Hematopoietic multipotent progenitor cell treated with erythropoietin and hydrocortisone succinate and interleukin-3 and kit ligand, for 8 days (in vitro differentiated cells): Measurements from ENCODE around the gene AQP10.
"Not testable (repeated sequence)": the region's sequence is repeated elsewhere in the genome, so short reads cannot be mapped to it uniquely, and the experiment has no call there.

Source experiments
- DNase-seq: peaks from one replicate; pipeline ENCODE4 v3.0.0-alpha.2; 2015

Gene AQP10, protein sequence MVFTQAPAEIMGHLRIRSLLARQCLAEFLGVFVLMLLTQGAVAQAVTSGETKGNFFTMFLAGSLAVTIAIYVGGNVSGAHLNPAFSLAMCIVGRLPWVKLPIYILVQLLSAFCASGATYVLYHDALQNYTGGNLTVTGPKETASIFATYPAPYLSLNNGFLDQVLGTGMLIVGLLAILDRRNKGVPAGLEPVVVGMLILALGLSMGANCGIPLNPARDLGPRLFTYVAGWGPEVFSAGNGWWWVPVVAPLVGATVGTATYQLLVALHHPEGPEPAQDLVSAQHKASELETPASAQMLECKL

DNA sequence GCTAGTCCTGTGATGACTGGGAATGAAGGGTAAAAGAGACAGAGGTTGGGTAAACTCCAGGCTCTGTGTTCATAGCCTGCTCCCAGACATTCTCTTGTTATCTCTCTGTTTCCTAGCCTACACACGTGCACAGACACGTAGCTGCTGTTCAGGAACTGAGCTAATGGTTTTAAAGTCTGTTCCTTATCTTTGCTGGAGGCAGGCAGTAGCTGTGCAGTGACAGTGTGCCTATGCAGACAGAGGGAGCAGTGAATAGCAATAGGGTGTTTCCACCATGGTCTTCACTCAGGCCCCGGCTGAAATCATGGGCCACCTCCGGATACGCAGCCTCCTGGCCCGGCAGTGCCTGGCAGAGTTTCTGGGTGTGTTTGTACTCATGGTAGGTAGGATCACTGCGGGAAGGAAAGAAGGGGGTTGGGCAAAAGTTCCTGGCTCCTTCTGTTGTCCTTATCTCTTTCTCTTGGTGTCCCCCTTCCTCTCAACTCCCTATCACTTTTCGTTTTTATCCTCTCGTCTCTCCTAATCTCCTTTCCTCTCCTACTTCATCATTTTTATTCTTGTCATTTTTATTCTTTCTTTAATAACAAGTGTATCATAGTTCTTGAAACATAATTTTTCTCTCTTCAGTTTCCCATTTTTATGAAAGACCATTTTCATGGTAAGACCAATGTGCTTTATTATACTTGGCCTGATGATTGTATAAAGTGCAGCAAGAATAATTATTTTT is at the start of gene AQP10:
Gene AQP10, plus strand, starts transcription at position 212 of the 727 bp plus-strand sequence. Its CDS starts 63 bp downstream, at position 275.
- peak; percentile 94 for DNase-seq

GRCh38 chr1:154272217-154272998 is 48.5 kb upstream of the AQP10 start, which contains the start of gene HAX1:
TSS of gene HAX1 (plus strand) at chr1:154272629. CDS start at chr1:154272724, 95 bp downstream.
- peak; percentile 99 for DNase-seq

DNA sequence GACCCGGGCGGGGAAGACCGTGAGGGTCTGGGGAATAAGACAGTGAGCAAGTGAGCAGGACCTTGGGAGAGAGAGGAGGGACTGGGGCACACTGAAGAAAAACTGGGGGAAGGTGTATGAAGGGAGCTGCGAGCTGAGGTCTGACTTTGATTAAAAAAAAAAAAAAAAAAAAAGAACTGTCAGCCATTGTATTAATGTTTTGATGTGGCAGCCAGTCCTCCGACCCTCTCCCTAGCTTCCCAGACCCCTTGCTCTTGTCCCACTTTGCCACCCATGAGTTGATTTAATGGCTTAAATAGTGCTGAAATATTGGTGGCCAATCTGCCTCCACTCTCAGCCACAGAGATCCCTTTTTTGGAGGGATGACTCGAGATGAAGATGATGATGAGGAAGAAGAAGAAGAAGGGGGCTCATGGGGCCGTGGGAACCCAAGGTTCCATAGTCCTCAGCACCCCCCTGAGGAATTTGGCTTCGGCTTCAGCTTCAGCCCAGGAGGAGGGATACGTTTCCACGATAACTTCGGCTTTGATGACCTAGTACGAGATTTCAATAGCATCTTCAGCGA is 47.8 kb upstream of the AQP10 start:
- no peak for DNase-seq

GRCh38 chr1:154276797-154277196 is 44.1 kb upstream of the AQP10 start:
- peak; percentile 39 for DNase-seq

- DNase-seq, result not testable (repeated sequence)
Measured at GRCh38 chr1:154287591-154287990, 33.3 kb upstream of the AQP10 start.

GRCh38 chr1:154288661-154289060 is 32.2 kb upstream of the AQP10 start:
- no peak for DNase-seq

GRCh38 chr1:154290921-154291320 is 30.0 kb upstream of the AQP10 start:
- peak; percentile 11 for DNase-seq

- DNase-seq, result peak; percentile 14
Measured at GRCh38 chr1:154295408-154296235, 25.3 kb upstream of the AQP10 start.

- no peak for DNase-seq
Measured at GRCh38 chr1:154301582-154301981, 19.3 kb upstream of the AQP10 start.

DNA sequence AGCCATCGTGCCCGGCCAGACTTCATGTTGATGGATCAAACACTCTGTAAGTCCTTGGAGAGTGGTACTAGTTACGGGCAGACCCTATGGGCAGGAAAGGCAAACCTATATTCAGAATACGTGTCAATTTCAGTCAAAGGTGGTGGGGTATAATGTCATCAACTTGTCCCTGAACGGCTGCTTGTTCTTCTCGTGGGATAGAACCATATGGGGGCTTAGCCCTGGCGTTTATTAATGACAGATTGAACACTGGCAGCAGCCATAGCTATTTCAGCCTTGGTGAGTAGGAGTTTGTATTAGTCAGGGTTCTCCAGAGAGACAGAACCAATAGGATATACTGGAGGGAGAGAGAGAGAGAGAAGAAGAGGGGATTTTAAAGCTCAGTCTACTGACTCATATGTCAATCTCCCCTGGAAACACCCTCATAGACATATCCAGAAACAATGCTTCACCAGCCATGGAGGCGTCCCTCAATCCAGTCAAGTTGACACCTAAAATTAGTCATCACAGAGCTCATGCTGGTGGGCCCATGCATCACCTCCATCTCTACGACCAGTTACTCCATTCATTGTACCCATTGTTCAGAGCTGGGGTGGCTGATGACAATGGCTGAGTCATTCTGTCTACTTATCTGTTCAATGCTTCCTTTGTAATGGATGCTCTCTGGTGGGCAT is 16.1 kb upstream of the AQP10 start:
- no peak for DNase-seq

- no peak for DNase-seq
Measured at GRCh38 chr1:154306151-154306550, 14.7 kb upstream of the AQP10 start.

GRCh38 chr1:154307670-154308270 is 13.1 kb upstream of the AQP10 start:
- DNase-seq, result not testable (repeated sequence)

GRCh38 chr1:154309136-154309535 is 11.8 kb upstream of the AQP10 start:
- not testable (repeated sequence) for DNase-seq

- not testable (repeated sequence) for DNase-seq
Measured at GRCh38 chr1:154312229-154313065, 8.4 kb upstream of the AQP10 start.

DNA sequence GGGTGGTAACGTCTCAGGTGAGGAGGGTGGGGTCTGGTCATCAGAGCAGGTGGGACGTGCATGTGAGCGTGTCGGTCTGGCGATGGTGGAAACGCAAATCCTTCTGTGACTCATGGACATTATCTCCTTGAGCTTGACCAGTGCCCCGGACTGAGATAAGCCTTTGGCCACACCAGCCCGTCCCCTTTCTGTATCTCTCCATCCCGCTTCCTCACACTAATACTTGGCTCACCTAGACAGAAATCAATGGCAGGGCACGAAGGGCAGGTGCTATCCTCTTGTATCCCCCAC is 7.9 kb upstream of the AQP10 start:
- no peak for DNase-seq

GRCh38 chr1:154314226-154314625 is 6.7 kb upstream of the AQP10 start:
- DNase-seq, result not testable (repeated sequence)

DNA sequence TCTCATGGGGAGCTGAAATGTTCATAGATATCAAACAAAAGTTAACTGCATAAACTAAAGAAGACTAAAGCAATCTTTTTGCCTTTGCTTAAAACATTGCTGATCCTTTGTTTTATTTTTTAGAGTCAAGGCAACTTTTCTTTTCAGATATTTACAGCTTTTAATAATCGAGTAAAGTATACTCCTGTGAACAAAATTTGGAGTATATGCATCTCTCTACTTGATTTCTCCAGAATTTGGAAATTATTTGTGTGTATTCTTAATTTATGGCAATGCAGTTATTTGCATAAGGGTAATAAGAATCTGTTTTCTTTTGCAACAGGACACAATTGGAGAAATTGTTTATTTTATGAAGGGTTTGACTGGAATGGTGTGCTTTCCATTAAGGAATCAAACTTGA is 4.2 kb upstream of the AQP10 start:
- DNase-seq, result no peak

GRCh38 chr1:154318386-154318785 is 2.5 kb upstream of the AQP10 start:
- no peak for DNase-seq

DNA sequence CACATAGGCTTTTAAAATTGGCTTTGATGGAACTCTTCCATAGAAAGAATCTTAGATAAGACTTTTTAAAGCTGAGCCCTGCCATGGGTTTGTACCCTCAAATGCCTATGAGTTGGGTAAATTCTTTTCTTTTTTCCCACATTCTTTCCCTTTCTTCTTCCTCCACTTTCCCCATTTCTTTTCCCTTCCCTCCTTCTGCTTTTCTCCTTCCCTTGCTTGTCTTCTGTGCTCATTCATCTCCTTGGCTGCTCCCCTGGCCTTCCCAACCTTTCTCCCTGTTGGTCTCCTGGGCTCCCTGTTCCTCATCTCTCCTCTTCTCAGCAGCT is 679 bp downstream of the AQP10 start:
- DNase-seq, result not testable (repeated sequence)

GRCh38 chr1:154323493-154323892 is 2.6 kb downstream of the AQP10 start:
- no peak for DNase-seq
